Esophagus squamous epithelium (tissue), 5 donors: Measurements from ENCODE around the gene CIZ1. TPM values are rescaled to one million over a fixed set of nuclear protein-coding genes. Genes with fewer than 3 reads are reported as not detected.

Experiments
- DNase-seq: peaks from one replicate; lab custom pipeline; 2025; lab: John Stamatoyannopoulos, UW
- H3K27ac ChIP-seq, 4 donors: fragments of 200-600 bp; sonication (generic); one replicate each; pipeline ENCODE4 v1.5.1; 2016 to 2019; ENCODE audit warnings: mild to moderate bottlenecking in 1 of 4
- H3K27me3 ChIP-seq, 4 donors: fragments of 200-600 bp; sonication (generic); 1 replicate in 3 of 4; 2 replicates in 1 of 4; pipeline versions ENCODE4 v1.5.1 to v1.6.0; 2017 to 2021; ENCODE audit warnings: antibody characterized with exemption in 1 of 4
- H3K36me3 ChIP-seq, 3 donors: fragments of 200-600 bp; sonication (generic); one replicate each; pipeline ENCODE4 v1.5.1; 2016 to 2019
- H3K4me1 ChIP-seq, 3 donors: fragments of 200-600 bp; sonication (generic); one replicate each; pipeline ENCODE4 v1.5.1; 2017 to 2019
- H3K4me3 ChIP-seq, 4 donors: fragments of 200-600 bp; sonication (generic); 1 replicate in 3 of 4; 2 replicates in 1 of 4; pipeline ENCODE4 v1.5.1; 2016 to 2019; ENCODE audit warnings: mild to moderate bottlenecking in 2 of 4, moderate library complexity in 1 of 4
- H3K9me3 ChIP-seq, 3 donors: fragments of 200-600 bp; sonication (generic); one replicate each; pipeline ENCODE4 v1.5.1; 2016 to 2019
- POLR2A ChIP-seq, 4 donors: fragments of 450-650 bp; IDR thresholded peaks; one replicate each; pipeline ENCODE4 v1.6.1; 2017; ENCODE audit warnings: antibody characterized with exemption in 4 of 4, mild to moderate bottlenecking in 4 of 4, moderate library complexity in 3 of 4
- WGBS, 2 donors: methylation state at CpG; one replicate each; pipeline ENCODE4 v1.1.5; 2018; 5-methylcytosine and 5-hydroxymethylcytosine counted together
- intact Hi-C: fragments of 100-400 bp; cut with DNase I; formaldehyde crosslinking; loops from one replicate; pipeline ENCODE4 v1.15.0; 2022
- total RNA-seq, 4 donors: library from RNA; depleted of rRNA; stranded (reverse); fragments of >200 nt; gene quantifications; one replicate each; pipeline ENCODE4 v1.1.0, GENCODE V29; 2016
- TF ChIP-seq, protein P1 (sequence below), 6 experiments: fragments of 450-650 bp in 4 of 6; fragments of 200-600 bp in 2 of 6; sonication (generic) in 2 of 6; IDR thresholded peaks; one replicate each; pipeline ENCODE4 v1.5.1; 2016 to 2019; ENCODE audit warnings: antibody characterized with exemption in 6 of 6, mild to moderate bottlenecking in 4 of 6, moderate library complexity in 4 of 6
- donor health status: DM: yes; HTN: yes; CAD: no.

The CIZ1 gene
- total RNA-seq, 4 donors from 2014 or later = 31.0 to 74.6 (median 43.7) TPM

DNA sequence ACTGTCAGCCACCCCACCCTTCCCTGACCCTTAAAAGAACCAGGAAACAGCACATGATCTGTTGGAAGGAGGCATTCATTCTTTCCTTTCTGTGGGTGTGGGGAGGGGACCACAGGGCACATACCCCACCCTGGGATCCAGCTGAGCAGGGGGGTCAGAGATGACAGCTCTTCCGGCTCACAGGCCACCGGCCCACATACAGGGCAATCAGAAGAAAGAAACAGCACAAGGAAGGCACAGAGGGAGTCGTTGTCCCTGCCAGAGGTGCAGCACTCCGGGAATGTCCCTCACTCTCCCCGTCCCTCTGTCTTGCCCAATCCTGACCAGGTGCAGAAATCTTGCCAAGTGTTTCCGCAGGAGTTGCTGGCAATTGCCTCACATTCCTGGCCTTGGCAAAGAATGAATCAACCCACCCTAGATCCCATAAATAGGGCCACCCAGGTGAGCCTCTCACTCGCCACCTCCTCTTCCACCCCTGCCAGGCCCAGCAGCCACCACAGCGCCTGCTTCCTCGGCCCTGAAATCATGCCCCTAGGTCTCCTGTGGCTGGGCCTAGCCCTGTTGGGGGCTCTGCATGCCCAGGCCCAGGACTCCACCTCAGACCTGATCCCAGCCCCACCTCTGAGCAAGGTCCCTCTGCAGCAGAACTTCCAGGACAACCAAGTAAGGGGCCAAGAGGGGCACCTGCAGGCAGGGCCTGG, 42.2 kb downstream of the CIZ1 start, which contains the start of gene LCN2:
Gene LCN2 (plus strand): TSS at position 453 of the 701 bp plus-strand sequence. CDS start 73 bp downstream, at position 526.
- Histone ChIP-seq H3K4me3 (peak within 1 kb of the TSS; percentile 5 to 38 (median 22)), H3K27me3 (no peaks in the 10 kb centered on the region), H3K27ac (peak within 1 kb of the TSS; percentile 69 to 84 (median 74)), H3K36me3 (no peaks in the 10 kb centered on the region), H3K9me3 (no peaks in the 10 kb centered on the region), H3K4me1 (peaks cover 37 to 70% (median 40%) of the 10 kb centered on the region in 3 donors)
- DNase-seq = no peak
- WGBS, 2 donors = 12 to 53% methylated on average over 7 to 9 of the region's 9 CpGs
- intact Hi-C loops = no loop called here
- TF ChIP-seq, protein P1, sequence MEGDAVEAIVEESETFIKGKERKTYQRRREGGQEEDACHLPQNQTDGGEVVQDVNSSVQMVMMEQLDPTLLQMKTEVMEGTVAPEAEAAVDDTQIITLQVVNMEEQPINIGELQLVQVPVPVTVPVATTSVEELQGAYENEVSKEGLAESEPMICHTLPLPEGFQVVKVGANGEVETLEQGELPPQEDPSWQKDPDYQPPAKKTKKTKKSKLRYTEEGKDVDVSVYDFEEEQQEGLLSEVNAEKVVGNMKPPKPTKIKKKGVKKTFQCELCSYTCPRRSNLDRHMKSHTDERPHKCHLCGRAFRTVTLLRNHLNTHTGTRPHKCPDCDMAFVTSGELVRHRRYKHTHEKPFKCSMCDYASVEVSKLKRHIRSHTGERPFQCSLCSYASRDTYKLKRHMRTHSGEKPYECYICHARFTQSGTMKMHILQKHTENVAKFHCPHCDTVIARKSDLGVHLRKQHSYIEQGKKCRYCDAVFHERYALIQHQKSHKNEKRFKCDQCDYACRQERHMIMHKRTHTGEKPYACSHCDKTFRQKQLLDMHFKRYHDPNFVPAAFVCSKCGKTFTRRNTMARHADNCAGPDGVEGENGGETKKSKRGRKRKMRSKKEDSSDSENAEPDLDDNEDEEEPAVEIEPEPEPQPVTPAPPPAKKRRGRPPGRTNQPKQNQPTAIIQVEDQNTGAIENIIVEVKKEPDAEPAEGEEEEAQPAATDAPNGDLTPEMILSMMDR (IDR thresholded peaks at IDR 0.05) = no peak
- peak in 1 of 4 donors; percentile 34 for TF ChIP-seq POLR2A (IDR thresholded peaks at IDR 0.05)

DNA sequence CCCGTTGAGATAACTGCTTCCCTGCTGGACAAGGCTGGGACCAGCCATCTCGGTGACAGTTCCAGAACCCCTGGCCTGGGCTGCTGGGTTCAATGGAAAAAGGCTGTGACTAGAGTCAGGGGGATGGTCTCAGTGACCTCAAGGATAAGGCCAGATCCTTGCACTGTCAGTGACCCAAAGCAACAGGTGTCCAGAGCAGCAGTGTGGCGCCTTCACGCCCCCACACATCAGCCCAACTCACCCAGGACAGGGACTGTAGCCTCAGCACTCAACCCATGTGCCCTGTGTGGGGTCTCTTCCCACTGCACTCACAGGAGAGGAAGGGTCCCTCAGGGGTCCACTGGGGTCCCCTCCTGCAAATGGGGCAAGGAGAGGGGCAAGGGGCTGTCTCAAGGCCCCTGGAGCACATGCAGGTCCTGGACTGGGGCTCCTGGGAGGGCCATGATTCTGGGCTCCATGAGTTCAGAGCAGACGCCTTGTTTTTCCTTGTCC, 42.8 kb downstream of the CIZ1 start:
- no peak overlapping the region for H3K4me3 ChIP-seq
- intact Hi-C loops = no loop called here
- H3K9me3 ChIP-seq = no peaks in the 10 kb centered on the region
- no peak for DNase-seq
- H3K27me3 ChIP-seq = no peaks in the 10 kb centered on the region
- TF ChIP-seq POLR2A (IDR thresholded peaks at IDR 0.05) = no peak
- TF ChIP-seq, protein P1 (IDR thresholded peaks at IDR 0.05) = no peak
- H3K4me1 ChIP-seq = peaks cover 40 to 76% (median 43%) of the 10 kb centered on the region in 3 donors
- WGBS, 2 donors = 60 to 100% methylated on average over 1 to 2 of the region's 5 CpGs
- peak overlapping the region; percentile 69 to 84 (median 74) for H3K27ac ChIP-seq
- H3K36me3 ChIP-seq = no peaks in the 10 kb centered on the region

DNA sequence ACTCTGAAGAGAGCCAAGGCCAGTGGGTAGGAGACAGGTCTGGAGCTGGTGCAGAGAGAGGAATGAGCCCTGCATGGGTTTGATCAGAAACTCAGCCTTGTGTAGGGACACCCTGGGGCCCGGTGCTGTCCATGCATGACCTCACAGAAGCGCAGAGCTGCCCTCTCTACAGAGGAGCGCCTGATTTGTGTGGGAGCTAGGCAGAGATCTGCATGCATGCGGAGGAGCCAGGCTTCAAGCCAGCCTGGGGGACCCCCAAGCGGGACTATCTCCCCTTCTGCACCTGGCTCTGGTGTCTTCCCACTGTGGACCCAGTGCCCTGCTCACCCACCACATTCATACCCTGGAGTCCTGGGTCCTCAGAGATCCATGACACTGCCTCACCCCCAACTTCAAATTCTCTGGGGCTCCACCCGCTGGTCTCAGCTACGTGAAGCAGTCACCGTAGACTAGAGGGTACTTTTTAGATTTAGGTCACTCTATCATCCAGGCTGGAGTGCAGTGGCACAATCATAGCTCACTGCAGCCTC, 44.7 kb downstream of the CIZ1 start:
- DNase-seq = no peak
- Histone ChIP-seq H3K36me3 (no peaks in the 10 kb centered on the region), H3K4me1 (peaks cover 42 to 80% (median 44%) of the 10 kb centered on the region in 3 donors), H3K9me3 (no peaks in the 10 kb centered on the region), H3K27ac (peak overlapping the region; percentile 78 to 87 (median 82)), H3K4me3 (no peak overlapping the region), H3K27me3 (no peaks in the 10 kb centered on the region)
- 83 to 95% methylated on average over 6 of the region's 8 CpGs for WGBS, 2 donors
- TF ChIP-seq POLR2A (IDR thresholded peaks at IDR 0.05) = no peak
- TF ChIP-seq, protein P1 (IDR thresholded peaks at IDR 0.05) = no peak
- intact Hi-C loops = no loop called here

DNA sequence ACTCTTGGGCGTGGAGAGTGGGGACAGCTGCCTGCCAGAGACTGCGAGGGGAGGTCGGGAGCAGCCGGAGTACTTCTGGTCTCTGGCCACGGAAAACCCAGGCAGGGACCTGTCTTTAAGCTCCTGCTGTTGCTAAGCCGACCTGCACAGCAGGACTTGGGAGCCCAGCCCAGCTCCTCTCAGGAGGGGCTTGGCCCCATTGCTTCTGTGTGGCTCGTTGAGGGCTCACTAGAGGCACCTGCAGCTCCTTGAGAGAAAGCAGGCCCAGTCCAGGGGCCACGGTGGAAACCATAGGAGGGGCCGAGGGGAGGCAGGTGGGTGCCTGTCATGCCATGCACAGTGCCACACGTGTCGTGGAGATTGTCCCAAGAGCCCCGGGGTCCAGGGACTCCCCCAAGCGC, 45.4 kb downstream of the CIZ1 start:
- intact Hi-C loops = no loop called here
- Histone ChIP-seq H3K27ac (peak overlapping the region; percentile 78 to 87 (median 82)), H3K4me3 (no peak overlapping the region), H3K36me3 (no peaks in the 10 kb centered on the region), H3K9me3 (no peaks in the 10 kb centered on the region), H3K27me3 (no peaks in the 10 kb centered on the region), H3K4me1 (peaks cover 42 to 78% (median 44%) of the 10 kb centered on the region in 3 donors)
- 23 to 75% methylated on average over 4 of the region's 13 CpGs for WGBS, 2 donors
- no peak for DNase-seq
- TF ChIP-seq, protein P1 (IDR thresholded peaks at IDR 0.05) = no peak
- no peak for TF ChIP-seq POLR2A (IDR thresholded peaks at IDR 0.05)

DNA sequence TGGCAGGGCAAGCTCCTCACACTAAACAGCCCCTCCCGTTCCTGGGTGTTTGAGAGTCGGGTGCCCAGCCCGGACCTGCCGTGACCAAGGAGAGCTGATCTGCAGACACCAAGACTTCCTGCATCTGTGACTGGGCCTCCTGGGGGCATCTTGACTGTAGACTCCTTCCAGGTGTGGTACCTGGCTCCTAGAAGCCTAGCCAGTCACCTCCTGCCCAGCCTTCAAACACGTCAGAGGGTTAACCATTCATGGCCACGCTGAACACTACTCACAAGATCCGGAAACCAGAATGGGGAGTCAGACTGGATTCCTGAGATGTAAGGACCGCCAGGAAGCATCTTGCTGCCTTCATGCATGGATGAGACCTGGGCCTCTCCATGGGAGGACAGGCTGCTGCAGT, 45.8 kb downstream of the CIZ1 start:
- H3K4me3 ChIP-seq = no peak overlapping the region
- DNase-seq = no peak
- no peaks in the 10 kb centered on the region for H3K36me3 ChIP-seq
- H3K4me1 ChIP-seq = peaks cover 42 to 74% (median 42%) of the 10 kb centered on the region in 3 donors
- TF ChIP-seq, protein P1 (IDR thresholded peaks at IDR 0.05) = no peak
- TF ChIP-seq POLR2A (IDR thresholded peaks at IDR 0.05) = no peak
- no peaks in the 10 kb centered on the region for H3K27me3 ChIP-seq
- WGBS, 2 donors = 76% methylated on average over 2 of the region's 8 CpGs; no CpG with 5 or more reads in 1 of the 2 donors
- peak overlapping the region; percentile 78 to 87 (median 82) for H3K27ac ChIP-seq
- intact Hi-C loops = no loop called here
- H3K9me3 ChIP-seq = no peaks in the 10 kb centered on the region
